HepG2 (cell line): ENCODE data around the gene TMEM151A. TPM values are rescaled to one million over a fixed set of nuclear protein-coding genes. Genes with fewer than 3 reads are reported as not detected.

Experiments used
- ARID5B ChIP-seq: IDR thresholded peaks from 2 replicates; pipeline ENCODE4 v1.4.0; 2020; ENCODE audit warnings: mild to moderate bottlenecking, missing genetic modification reagents
- ASH2L ChIP-seq: fragments of 300-600, 200-600 bp; sonication (generic); IDR thresholded peaks from 2 replicates; pipeline ENCODE4 v1.7.0; 2017; ENCODE audit warnings: low read depth, mild to moderate bottlenecking, moderate library complexity, mixed read lengths, low read length; ENCODE audit not compliant: insufficient read length
- CENPBD1 ChIP-seq: sonication (generic); formaldehyde crosslinking; IDR thresholded peaks from 2 replicates; pipeline ENCODE4 v1.8.0; 2022; ENCODE audit warnings: missing genetic modification reagents, low read depth, mild to moderate bottlenecking, borderline replicate concordance
- ELF3 ChIP-seq: IDR thresholded peaks from 2 replicates; pipeline ENCODE4 v1.6.1; 2016; ENCODE audit warnings: missing genetic modification reagents, missing compliant biosample characterization
- FOXC1 ChIP-seq: sonication (generic); formaldehyde crosslinking; IDR thresholded peaks from 2 replicates; pipeline ENCODE4 v1.8.0; 2022; ENCODE audit warnings: mild to moderate bottlenecking, missing genetic modification reagents, borderline replicate concordance
- NBN ChIP-seq: fragments of 450-650 bp; conservative IDR thresholded peaks from 2 replicates; pipeline ENCODE4 v1.6.1; 2017
- NFAT5 ChIP-seq: sonication (generic); formaldehyde crosslinking; IDR thresholded peaks from 2 replicates; pipeline ENCODE4 v1.4.0; 2020; ENCODE audit warnings: missing genetic modification reagents
- SIX4 ChIP-seq: sonication (generic); formaldehyde crosslinking; IDR thresholded peaks from 2 replicates; pipeline ENCODE4 v1.4.0; 2020; ENCODE audit warnings: missing genetic modification reagents
- SPEN ChIP-seq: sonication (generic); formaldehyde crosslinking; IDR thresholded peaks from 2 replicates; pipeline ENCODE4 v1.5.1; 2020; ENCODE audit warnings: low read depth, mild to moderate bottlenecking, missing genetic modification reagents
- TARDBP ChIP-seq: sonication (generic); formaldehyde crosslinking; IDR thresholded peaks from 2 replicates; pipeline ENCODE4 v1.8.0; 2022; ENCODE audit warnings: mild to moderate bottlenecking, missing genetic modification reagents
- TGIF2 ChIP-seq: IDR thresholded peaks from 2 replicates; pipeline ENCODE4 v1.6.1; 2016; ENCODE audit warnings: control low read depth, missing compliant biosample characterization
- TIGD3 ChIP-seq: sonication (generic); formaldehyde crosslinking; IDR thresholded peaks from 2 replicates; pipeline ENCODE4 v1.5.1; 2020; ENCODE audit warnings: mild to moderate bottlenecking, missing genetic modification reagents, borderline replicate concordance
- ZFP1 ChIP-seq: IDR thresholded peaks from 2 replicates; pipeline ENCODE4 v1.6.1; 2016
- ZFP36L2 ChIP-seq: sonication (generic); formaldehyde crosslinking; IDR thresholded peaks from 2 replicates; pipeline ENCODE4 v1.4.0; 2020; ENCODE audit warnings: missing genetic modification reagents
- ZNF720 ChIP-seq: sonication (generic); formaldehyde crosslinking; IDR thresholded peaks from 2 replicates; pipeline ENCODE4 v1.4.0; 2020; ENCODE audit warnings: missing genetic modification reagents
- ZNF839 ChIP-seq: sonication (generic); formaldehyde crosslinking; IDR thresholded peaks from 2 replicates; pipeline ENCODE4 v1.4.0; 2020; ENCODE audit warnings: missing genetic modification reagents, mild to moderate bottlenecking, borderline replicate concordance
- polyA plus RNA-seq, 8 experiments: library from polyadenylated mRNA; depleted of rRNA in 3 of 8; stranded (reverse) in 7 of 8; unstranded in 1 of 8; fragments of >200 nt; fragmentation: Illumina TruSeq in 4 of 8; extraction: Trizol in 4 of 8; gene quantifications; 2 replicates each; pipeline versions ENCODE4 v1.2.1 to v1.2.3, GENCODE V29; 2011 to 2016; ENCODE audit warnings: low read depth in 4 of 8, missing spikeins in 1 of 8, mixed read lengths in 1 of 8; ENCODE audit not compliant: insufficient read depth in 1 of 8
- total RNA-seq, 5 experiments: library from RNA; depleted of rRNA; stranded (reverse); fragments of >200 nt; fragmentation: Illumina TruSeq; extraction: Trizol; gene quantifications; 2 replicates each; pipeline ENCODE4 v1.2.3, GENCODE V29; 2016; ENCODE audit warnings: low read depth in 1 of 5

TMEM151A gene
- total and polyA plus RNA-seq, 2 of the 13 experiments (the other 11 are each of a cell fraction or from before 2014, with no cell fraction given), result 0.18 to 0.33 TPM

- TF ChIP-seq SPEN (CRISPR knock-in tag) (peak; percentile 78), NBN (no peak), CENPBD1 (no peak), ASH2L (peak; percentile 28), FOXC1 (CRISPR knock-in tag) (0 out of 2 replicates have a peak, but pooled peaks have one; percentile 19), ZFP36L2 (CRISPR knock-in tag) (0 out of 2 replicates have a peak, but pooled peaks have one; percentile 65), ZFP1 (peak; percentile 83; the same call in 1 of the 2 replicates), NFAT5 (CRISPR knock-in tag) (0 out of 2 replicates have a peak, but pooled peaks have one; percentile 24), ZNF720 (CRISPR knock-in tag) (no peak), ELF3 (CRISPR knock-in tag) (peak; percentile 84), TARDBP (peak; percentile 55; the same call in 1 of the 2 replicates), TIGD3 (CRISPR knock-in tag) (no peak), ARID5B (CRISPR knock-in tag) (peak; percentile 57), SIX4 (no peak), ZNF839 (CRISPR knock-in tag) (no peak), TGIF2 (CRISPR knock-in tag) (0 out of 2 replicates have a peak, but pooled peaks have one; percentile 42)
These were observed 36.8 kb downstream of the TMEM151A start (continued) for GRCh38 chr11:66328302-66329144.
